H54 (cell line): Measurements from ENCODE around the gene APOBEC2.
A peak's percentile ranks its signal among the peaks of the same experiment; 100 is the strongest.

Experiments used
- DNase-seq: peaks from one replicate; pipeline ENCODE4 v3.0.0; 2011; ENCODE audit warnings: low spot score, mixed read lengths; ENCODE audit not compliant: insufficient read length
- FAIRE-seq: peaks from 3 replicates; lab custom pipeline; 2011; peaks lifted over from hg19 to GRCh38; lab: Jason Lieb, UNC
- POLR2A ChIP-seq: IDR thresholded peaks from 2 replicates; pipeline ENCODE4 v1.6.1; 2011; ENCODE audit warnings: low read depth, mild to moderate bottlenecking, low read length

APOBEC2 gene

DNA sequence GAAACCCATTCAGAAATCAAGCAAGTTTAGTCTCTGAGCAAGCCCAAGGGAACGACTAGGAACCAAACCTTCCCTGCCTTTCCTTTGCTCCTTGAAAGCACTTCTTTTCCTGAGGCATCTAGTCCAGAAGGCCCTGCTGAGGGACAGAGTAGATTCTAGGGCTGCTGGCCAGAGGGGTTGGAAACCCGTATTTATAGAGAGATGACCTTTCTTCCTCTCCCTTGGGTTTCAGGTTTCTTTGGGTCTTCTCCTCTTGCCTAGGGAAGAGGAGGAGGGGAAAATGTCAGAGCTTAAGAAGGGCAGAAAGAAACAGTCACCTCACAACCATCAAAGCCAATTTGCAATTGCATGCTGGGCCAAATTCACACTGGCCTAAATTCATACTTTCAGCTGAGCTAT, 5.8 kb downstream of the APOBEC2 start:
- no peak for TF ChIP-seq POLR2A
- no peak for DNase-seq
- no peak for FAIRE-seq

DNA sequence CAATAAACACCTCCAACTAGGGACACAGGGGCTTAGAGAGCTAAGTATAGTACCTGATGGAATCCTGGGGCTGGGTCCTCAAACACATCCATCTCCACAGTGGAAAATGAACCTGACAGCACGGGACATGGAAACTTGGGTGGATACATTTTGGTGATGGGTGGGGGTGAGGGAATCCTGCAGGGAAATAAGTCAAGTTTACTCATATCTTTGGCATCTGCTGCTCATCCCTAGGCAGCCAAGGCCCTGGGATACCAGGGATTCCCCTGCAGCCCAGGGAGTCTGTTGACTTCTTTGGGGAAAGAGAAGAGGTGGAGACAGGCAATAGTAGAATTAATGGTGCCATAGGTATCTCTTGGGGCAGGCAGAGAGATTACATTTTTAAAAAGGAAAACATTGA, 6.6 kb downstream of the APOBEC2 start:
- no peak for FAIRE-seq
- no peak for DNase-seq
- no peak for TF ChIP-seq POLR2A

DNA sequence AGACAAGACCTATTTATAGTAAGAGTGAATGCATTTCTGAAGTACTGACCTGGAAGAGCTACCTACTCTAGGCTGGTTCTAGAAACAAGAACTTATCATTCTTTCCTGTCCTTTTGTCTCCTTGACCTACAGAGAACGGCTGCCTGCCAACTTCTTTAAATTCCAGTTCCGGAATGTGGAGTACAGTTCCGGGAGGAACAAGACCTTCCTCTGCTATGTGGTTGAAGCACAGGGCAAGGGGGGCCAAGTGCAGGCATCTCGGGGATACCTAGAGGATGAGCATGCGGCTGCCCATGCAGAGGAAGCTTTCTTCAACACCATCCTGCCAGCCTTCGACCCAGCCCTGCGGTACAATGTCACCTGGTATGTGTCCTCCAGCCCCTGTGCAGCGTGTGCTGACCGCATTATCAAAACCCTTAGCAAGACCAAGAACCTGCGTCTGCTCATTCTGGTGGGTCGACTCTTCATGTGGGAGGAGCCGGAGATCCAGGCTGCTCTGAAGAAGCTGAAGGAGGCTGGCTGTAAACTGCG, 8.3 kb downstream of the APOBEC2 start:
- DNase-seq (no peak), FAIRE-seq (no peak)
- TF ChIP-seq POLR2A: no peak

DNA sequence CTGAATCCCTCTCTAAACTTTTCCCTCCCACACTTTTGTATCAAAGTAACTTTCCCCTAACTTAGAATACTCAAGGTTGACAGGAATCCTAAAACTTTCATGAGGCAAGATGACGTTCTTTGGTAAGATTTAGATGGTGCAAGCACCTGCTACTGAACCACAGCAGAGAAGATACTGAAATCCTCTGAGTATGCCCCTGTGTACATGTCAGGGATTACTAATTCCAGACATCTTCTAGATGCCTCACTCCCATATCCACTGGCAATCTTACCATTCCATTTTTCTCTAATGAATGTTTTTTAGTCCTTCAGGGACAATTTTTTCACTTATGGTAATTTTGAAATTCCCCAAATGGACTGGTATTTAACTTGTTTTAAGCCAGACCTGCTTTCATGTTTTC, 9.1 kb downstream of the APOBEC2 start:
- no peak for FAIRE-seq
- no peak for TF ChIP-seq POLR2A
- DNase-seq: no peak

DNA sequence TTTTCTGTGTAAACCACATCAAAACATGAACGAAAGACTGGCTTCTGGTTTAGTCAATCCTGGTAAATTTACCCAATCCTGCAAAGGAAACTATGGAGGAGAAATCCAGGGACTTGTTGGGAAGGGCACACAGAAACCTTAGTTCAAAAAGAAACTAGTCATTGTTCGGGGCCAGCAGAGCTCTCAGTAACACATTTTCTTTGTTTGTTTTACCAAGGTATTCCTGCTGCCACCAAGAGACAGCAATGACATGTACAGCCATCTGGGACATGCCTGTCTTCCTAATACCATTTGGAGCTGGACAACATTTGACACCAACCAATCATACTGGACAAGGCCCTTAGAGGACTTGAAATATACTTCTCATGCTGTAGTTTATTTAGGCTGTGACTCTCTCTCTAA, 10.9 kb downstream of the APOBEC2 start:
- FAIRE-seq (no peak), DNase-seq (no peak)
- no peak for TF ChIP-seq POLR2A

DNA sequence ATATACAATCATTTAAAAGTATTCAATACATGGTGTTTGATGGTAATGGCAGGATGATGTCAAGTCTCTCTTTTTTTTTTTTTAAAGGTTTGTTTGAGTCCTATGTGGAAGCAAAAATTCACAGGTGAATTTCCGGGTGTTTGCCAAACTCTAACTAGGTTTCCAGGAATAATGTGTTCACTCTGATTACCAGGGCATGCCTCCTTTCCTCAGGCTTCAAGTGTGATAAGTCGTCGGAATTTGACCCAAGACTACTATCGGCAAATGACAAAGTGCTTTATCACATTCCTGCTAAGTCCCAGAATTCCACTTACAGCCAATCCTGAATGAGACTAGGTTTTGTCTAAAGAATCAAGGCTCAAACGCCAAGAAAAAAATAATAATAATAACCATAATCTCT, 11.8 kb downstream of the APOBEC2 start:
- no peak for TF ChIP-seq POLR2A
- no peak for DNase-seq
- no peak for FAIRE-seq

DNA sequence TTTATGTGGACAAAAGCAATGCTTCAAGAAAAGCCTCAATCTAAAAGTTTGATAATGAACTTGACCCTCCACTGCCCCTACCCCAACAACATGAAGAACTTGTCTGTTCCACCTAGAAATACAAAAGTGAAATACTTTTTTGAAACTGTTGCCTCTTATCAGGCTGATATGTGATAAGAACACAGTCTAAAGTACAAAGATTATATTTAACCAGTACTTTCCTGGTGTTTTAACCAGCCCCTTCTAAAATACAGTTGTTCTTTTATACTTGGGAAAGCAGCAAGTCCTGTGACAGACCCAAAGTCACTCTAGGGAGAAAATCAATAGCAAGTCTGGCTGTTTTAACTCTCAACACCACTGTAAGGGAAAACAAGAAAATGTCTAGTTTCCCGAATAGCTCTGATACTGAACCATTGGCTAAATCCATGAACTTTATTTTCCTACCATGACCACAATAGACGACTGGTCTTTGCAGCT, 12.6 kb downstream of the APOBEC2 start:
- no peak for TF ChIP-seq POLR2A
- no peak for DNase-seq
- peak; percentile 30 for FAIRE-seq

DNA sequence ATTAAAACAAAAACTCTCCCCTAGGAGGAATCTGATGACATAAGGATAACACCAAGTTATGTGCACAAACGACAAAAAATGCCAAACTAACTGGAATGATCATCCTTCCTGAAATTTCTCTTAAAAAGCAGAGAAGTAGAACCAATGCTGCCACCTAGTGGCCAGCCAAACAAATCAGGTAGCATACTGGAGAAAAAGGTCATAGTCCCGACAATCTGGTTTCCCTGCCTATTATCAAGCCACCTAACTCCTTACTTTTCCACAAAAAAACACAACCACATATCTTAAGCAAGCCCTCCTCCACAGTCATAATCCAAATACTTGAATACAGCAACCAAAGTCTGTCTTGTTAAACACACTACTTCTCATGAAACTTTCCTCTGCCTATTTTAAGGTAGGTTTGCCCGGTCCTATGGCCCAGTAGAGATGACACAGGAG, 13.9 kb downstream of the APOBEC2 start:
- no peak for DNase-seq
- no peak for TF ChIP-seq POLR2A
- peak; percentile 96 for FAIRE-seq

DNA sequence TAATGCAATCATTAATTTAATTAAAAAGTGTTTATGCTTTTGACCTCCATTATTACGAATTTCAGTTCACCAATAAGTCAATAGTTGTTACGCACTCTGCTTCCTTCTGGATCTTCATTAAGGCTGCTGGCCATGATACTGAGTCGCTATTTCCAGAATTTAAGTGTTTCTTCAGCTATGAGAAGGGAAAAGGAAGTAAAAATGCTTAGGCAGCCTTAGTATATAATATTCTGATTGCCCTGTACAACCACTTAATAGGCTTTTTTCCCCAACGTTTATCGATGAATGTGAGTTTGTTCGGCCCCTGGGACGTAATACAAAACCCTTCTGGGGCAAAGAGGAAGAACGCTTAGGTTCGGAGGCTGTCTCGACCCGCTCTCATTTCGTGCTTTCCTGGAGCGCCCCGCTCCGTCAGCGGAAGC, 18.5 kb downstream of the APOBEC2 start:
- TF ChIP-seq POLR2A: peak; percentile 58; the same call in 1 of the 2 replicates
- DNase-seq: no peak
- peak; percentile 89 for FAIRE-seq

DNA sequence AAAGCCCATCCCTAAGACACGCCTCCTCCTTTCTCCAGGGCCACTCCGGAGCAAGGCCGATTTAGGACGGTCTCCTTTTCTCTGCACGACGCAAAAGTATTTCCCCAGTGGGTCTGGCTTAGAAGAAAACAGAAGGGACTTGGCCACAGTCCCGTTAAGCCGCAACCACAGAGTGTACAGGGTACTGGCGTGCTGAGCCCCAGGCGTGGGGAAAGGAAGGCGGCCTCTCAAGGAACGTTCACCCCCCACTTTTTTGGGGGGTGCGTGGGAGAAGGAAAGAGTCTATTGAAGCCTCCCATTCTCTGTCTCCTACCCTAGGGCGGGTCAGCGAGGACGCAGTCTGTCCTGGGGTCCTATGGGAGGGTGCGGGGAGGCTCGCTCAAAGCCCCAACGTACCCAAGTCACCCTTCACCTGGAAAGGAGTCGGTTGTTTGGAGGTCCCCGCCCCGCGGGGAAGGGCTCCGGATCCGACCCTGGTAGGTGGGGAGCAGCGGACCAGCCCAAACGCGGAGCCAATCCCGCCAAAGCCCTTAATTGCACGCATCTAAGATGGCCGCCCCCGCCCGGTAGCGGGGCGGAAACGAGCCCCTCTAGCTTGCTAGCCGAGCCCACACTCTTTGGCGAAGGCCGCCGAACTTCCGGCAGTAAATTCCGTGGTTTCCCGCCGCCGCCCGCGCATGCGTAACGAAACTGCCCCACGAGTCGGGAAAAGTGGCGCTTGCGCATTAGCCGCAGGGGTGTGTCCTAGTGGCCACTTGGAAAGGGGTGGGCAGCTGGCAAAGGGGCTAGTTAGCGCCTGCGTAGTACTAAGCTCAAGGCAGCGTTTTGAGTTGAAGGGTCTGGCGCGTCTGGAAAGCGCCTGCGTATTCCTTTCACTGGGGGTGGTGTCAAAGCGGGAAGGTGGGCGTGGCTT, 19.2 kb downstream of the APOBEC2 start, which contains the start of gene OARD1:
OARD1 (minus strand) TSS at position 434 of the 913 bp plus-strand sequence. CDS start 722 bp downstream, outside the sequence.
- FAIRE-seq (peak; percentile 98), DNase-seq (peak; percentile 79)
- peak; percentile 23; the same call in 1 of the 2 replicates for TF ChIP-seq POLR2A

DNA sequence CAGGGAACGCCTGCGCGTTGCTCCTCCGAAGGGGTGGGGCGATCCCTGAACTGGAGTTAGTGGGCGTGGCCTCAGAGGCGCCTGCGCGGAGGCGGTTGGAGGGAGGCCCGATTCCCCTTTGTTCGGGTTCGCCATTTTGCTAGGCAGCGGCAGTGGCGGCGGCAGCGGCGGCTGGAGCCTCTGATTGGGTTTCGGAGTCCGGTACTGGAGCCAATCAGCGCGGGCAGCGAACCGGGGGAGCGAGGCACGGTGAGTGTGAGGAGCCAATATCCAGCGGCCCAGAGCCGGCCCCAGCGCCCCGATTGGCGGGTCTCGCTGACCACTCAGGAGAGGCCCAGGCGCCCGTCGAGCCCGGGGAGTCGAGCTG, 19.8 kb downstream of the APOBEC2 start, which contains the start of gene NFYA:
NFYA (plus strand) TSS at position 139 of the 367 bp plus-strand sequence. CDS start 6,116 bp downstream, outside the sequence.
- FAIRE-seq: no peak
- peak; percentile 84 for DNase-seq
- TF ChIP-seq POLR2A: peak; percentile 45; the same call in 1 of the 2 replicates

DNA sequence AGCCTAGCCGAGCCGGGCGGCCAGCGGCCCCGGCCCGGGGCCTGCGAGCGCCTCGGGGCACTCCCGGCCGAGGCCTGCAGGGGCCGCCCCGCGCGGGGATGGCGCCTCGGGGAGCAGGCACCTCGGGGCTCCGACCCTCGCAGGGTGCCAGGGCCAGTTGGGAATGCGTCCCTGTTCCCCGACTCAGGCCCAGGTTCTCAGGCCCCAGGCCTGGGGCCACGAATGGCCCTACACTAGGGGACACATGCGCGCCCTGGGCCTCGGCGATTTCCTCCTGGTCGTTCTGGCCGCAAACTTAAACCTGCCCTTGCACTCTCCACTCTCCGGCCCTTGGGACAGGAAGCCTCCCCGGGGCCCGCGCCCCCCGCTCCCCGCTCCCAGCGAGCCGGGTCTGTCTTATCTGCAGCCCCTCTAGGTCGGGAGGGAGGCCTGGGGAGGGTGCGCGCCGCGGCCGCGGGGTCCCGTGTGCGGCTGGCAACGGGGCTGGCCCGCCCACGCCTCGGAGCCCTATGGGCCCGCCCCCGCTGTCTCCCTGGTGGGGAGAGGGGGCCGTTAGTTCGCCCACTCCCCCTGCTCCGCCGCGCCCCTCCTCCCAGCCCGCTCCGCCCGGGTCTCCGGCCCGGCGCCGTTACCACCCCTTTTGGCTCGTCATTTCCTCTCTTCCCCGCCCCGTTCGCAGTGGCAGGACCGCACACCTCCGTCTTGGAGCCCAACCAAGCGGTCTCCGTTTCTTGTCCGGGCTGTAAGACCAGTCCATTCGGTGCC, 20.4 kb downstream of the APOBEC2 start:
- peak; percentile 85 for FAIRE-seq

DNA sequence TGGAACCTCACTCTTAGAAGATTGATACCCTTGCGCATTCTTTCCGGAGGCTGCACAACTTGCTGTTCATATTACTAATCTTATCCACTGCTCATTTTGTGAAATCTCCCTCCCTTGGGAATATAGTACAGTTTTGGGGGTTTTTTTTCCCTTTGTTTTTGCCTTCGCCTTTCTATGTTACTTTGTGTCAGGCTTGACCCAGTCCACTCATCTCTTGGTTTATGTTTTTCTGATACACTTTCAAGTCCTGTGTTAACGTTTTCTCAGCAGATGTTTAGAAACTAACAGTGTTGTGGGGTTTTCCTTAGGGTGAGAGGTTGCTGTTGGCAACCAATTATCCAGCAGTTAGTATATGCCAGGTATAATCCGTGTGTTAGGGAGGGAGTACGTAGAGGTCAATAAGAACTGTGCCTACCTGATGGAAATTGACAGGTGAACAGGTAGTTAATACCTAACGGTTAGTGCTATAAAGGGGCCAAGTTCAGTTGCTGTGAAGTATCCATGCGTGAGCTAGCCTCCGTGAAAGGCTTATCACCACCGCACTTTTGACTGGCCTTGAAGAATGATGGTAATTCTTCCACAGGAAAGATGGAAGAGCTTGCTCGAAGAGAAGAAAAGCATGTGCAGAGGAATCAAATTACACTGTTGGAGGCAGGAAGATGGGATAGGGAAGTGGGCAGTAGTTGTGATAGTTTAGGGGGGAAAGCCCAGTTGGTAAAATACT, 21.1 kb downstream of the APOBEC2 start:
- FAIRE-seq (peak; percentile 11), DNase-seq (no peak)
- TF ChIP-seq POLR2A: no peak

More for the DNA sequence above, 20.4 kb downstream of the APOBEC2 start:
- peak; percentile 57; the same call in 1 of the 2 replicates for TF ChIP-seq POLR2A
- DNase-seq: peak; percentile 59
